Measurements from ENCODE around the gene NACC2. TPM values are rescaled to one million over a fixed set of nuclear protein-coding genes. Genes with fewer than 3 reads are reported as not detected.

The NACC2 gene, protein sequence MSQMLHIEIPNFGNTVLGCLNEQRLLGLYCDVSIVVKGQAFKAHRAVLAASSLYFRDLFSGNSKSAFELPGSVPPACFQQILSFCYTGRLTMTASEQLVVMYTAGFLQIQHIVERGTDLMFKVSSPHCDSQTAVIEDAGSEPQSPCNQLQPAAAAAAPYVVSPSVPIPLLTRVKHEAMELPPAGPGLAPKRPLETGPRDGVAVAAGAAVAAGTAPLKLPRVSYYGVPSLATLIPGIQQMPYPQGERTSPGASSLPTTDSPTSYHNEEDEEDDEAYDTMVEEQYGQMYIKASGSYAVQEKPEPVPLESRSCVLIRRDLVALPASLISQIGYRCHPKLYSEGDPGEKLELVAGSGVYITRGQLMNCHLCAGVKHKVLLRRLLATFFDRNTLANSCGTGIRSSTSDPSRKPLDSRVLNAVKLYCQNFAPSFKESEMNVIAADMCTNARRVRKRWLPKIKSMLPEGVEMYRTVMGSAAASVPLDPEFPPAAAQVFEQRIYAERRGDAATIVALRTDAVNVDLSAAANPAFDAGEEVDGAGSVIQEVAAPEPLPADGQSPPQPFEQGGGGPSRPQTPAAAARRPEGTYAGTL
- 16.1 and 28.2 TPM in 2 replicates for total RNA-seq

DNA sequence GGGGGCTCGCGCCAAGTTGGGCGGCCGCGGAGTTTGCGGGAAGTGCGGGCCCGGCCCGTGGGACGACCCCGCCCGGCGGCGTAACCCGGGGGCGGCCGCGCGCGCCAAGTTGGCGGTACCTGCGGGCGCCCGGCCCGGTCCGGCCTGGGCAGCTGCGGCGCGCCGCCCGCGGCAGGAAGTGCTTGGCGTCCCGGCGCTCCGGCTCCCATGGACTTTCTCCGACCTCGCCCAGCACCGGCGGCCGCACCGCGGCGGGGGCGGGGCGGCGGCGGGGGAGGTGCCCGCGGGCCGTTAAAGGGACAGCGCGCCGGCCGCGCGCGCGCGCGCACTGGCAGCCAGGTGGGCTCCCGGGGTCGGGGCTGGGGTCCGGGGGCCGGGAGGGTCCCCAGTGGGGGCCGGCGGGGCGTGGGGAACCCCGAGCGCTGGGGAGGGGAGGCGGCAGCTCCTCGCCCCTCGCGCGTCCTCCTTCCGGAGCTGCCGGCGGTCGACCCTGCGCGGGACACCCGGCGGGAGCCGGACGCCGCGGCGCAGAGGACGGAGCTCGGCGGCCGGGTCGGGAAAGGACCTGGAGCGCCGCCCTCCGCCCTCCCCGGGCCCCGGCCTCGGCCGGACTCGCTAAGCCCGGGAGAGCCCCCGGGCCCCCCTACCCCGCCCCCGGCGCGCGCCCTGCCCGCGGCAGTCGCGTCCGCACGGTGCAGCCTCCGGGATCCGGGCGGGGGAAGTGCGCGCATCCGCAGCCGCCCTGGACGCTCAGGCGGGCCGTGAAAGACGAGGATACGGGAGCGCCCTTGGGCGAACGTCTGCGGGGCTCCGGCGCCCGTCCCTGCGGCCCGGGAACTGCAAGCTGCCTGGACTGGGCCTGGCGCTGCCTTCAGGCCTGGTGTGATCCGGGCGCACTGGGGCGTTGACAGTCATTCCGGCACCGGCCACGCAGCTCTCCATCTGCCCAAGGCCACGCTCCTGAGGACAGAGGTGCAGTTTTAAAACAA, at the start of gene NACC2:
Gene NACC2, minus strand, starts transcription at position 220 of the 989 bp plus-strand sequence. CDS start 44,768 bp downstream, outside the sequence.

DNA sequence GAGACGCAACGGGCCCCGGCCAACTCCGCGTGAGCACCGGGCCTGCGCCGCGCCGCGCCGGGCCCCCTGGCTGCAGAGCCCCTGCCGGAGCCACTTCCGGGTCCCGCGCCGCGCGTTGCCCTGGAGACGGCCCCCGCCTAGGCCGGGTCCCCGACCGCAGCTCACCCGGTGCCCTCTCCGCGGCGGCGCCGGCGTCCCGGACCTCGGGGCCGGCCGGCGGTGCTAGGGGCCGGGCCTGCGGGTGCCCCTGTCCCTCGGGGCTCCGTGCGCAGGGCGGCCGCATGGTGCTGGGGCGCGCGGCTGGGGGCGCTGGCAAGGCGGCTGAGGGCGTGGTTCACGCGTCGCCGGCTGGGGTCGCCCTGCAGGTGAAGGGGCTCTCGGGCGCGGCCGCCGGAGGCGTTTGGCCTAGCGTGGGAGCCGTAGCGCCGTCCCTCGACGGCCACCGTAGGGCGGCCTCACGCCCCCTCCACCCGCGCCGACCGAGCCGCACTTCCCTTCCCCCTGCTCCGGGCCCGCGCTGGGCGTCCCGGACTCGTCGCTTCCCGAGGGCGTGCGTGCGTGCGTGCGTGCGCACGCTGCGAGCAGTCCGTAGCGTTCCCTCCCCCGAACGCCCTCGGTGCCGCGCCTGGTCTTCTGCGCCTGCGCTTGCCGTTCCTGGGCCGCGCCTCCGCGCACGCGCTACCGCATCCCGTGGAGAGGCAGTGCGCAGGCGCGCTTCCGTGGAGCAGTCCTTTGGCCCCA, 23.4 kb upstream of the NACC2 start, which contains the start of gene TMEM250:
Gene TMEM250, minus strand, starts transcription at position 556 of the 741 bp plus-strand sequence. CDS start 1,975 bp downstream, outside the sequence.

DNA sequence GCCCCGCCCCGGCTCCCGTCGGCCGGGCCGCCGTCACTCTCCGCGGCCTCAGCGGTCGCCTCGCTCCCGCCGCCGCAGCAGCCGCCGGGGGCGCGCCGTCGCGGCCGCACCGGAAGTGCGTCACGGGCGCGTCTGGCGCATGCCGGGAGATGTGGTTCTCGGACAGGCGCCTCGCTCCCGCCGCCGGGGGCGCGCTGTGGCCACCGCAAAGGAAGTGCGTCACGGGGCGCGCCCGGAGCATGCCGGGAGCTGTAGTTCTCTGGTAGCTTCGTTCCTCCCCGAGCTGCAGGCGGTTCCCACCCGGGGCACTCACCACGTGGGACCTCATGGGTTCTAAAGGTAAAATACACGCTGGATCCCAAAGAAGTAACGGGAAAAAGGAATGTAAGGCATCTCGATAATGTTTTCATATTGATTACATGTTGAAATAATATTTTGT, 133.8 kb downstream of the NACC2 start, which contains the start of gene UBAC1:
Gene UBAC1, minus strand, starts transcription at position 97 of the 439 bp plus-strand sequence. CDS start 211 bp downstream, outside the sequence.

Other genes with a start within 250 kb of the NACC2 start
- gene CAMSAP1, start 187.7 kb downstream of the NACC2 start, total RNA-seq = 14.9 and 24.9 TPM in 2 replicates
- gene UBAC1, start 133.9 kb downstream of the NACC2 start, total RNA-seq = 29.9 and 69.1 TPM in 2 replicates
- 58.1 and 60.6 TPM in 2 replicates for gene TMEM250, start 23.6 kb upstream of the NACC2 start, total RNA-seq
- under 0.01 TPM in 1 of 2 replicates, not detected in the other for gene LHX3, start 109.8 kb upstream of the NACC2 start, total RNA-seq
- 11.0 and 19.2 TPM in 2 replicates for gene QSOX2, start 150.5 kb upstream of the NACC2 start, total RNA-seq
- under 0.01 TPM in 2 replicates for gene CCDC187, start 208.8 kb upstream of the NACC2 start, total RNA-seq
- gene GPSM1, start 232.2 kb upstream of the NACC2 start, total RNA-seq = 31.6 and 40.1 TPM in 2 replicates

Data from regular cardiac myocyte (primary cell).